ENCODE results near the gene ZNF236.

DNA sequence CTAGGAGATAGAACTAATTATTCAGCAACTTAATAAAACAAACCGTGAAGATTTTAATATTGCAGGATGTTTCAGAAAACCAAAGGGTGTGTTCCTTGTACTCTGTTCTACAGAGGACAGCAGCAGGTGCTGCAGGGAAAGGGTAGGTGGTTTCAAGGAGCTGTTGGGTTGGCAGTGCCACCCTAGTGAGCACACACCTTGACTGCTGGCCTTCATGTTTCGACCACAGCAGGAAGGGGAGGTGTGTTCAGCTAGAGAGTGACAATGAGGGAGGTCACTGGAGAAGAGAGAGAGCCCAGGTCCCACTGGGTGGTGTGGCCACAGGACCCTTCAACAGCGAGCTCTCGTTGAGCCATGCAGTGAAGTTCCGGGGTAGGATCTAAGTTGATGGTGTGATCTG is 98.6 kb downstream of the ZNF236 start:
- TF ChIP-seq TAF1 (IDR thresholded peaks at IDR 0.05; ENCODE audit: borderline replicate concordance, insufficient read depth, low read length), result no peak
- TF ChIP-seq POLR2AphosphoS5 (IDR thresholded peaks at IDR 0.05; ENCODE audit: low read depth, low read length), result no peak
- TF ChIP-seq, protein P1, sequence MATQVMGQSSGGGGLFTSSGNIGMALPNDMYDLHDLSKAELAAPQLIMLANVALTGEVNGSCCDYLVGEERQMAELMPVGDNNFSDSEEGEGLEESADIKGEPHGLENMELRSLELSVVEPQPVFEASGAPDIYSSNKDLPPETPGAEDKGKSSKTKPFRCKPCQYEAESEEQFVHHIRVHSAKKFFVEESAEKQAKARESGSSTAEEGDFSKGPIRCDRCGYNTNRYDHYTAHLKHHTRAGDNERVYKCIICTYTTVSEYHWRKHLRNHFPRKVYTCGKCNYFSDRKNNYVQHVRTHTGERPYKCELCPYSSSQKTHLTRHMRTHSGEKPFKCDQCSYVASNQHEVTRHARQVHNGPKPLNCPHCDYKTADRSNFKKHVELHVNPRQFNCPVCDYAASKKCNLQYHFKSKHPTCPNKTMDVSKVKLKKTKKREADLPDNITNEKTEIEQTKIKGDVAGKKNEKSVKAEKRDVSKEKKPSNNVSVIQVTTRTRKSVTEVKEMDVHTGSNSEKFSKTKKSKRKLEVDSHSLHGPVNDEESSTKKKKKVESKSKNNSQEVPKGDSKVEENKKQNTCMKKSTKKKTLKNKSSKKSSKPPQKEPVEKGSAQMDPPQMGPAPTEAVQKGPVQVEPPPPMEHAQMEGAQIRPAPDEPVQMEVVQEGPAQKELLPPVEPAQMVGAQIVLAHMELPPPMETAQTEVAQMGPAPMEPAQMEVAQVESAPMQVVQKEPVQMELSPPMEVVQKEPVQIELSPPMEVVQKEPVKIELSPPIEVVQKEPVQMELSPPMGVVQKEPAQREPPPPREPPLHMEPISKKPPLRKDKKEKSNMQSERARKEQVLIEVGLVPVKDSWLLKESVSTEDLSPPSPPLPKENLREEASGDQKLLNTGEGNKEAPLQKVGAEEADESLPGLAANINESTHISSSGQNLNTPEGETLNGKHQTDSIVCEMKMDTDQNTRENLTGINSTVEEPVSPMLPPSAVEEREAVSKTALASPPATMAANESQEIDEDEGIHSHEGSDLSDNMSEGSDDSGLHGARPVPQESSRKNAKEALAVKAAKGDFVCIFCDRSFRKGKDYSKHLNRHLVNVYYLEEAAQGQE (IDR thresholded peaks at IDR 0.05; ENCODE audit: insufficient read depth in 1 of 2, low read depth in 2 of 2, low read length in 2 of 2), result no peak
- no peak for TF ChIP-seq SIN3A (IDR thresholded peaks at IDR 0.05; ENCODE audit: borderline replicate concordance, insufficient read depth, low read length)
- no peak for TF ChIP-seq FOXP2 (optimal IDR thresholded peaks at IDR 0.05; ENCODE audit: borderline replicate concordance, extremely low read depth, extremely low read length, insufficient read depth)
